SU-DHL-6 (cell line): ENCODE measurements around the gene TAS2R60.

ENCODE experiments used
- CTCF ChIP-seq: fragments of 200-600 bp; sonication (generic); IDR thresholded peaks from one replicate; pipeline ENCODE4 v1.5.1; 2017; ENCODE audit warnings: antibody characterized with exemption, mild to moderate bottlenecking, low read length, moderate library complexity; ENCODE audit not compliant: insufficient read depth, poor library complexity, severe bottlenecking
- EZH2phosphoT487 ChIP-seq: fragments of 200-600 bp; sonication (generic), shearing (Covaris generic); conservative IDR thresholded peaks from 2 replicates; pipeline ENCODE4 v1.6.1; 2018; ENCODE audit warnings: mild to moderate bottlenecking, antibody characterized with exemption, low read length, moderate library complexity, mixed read lengths

DNA sequence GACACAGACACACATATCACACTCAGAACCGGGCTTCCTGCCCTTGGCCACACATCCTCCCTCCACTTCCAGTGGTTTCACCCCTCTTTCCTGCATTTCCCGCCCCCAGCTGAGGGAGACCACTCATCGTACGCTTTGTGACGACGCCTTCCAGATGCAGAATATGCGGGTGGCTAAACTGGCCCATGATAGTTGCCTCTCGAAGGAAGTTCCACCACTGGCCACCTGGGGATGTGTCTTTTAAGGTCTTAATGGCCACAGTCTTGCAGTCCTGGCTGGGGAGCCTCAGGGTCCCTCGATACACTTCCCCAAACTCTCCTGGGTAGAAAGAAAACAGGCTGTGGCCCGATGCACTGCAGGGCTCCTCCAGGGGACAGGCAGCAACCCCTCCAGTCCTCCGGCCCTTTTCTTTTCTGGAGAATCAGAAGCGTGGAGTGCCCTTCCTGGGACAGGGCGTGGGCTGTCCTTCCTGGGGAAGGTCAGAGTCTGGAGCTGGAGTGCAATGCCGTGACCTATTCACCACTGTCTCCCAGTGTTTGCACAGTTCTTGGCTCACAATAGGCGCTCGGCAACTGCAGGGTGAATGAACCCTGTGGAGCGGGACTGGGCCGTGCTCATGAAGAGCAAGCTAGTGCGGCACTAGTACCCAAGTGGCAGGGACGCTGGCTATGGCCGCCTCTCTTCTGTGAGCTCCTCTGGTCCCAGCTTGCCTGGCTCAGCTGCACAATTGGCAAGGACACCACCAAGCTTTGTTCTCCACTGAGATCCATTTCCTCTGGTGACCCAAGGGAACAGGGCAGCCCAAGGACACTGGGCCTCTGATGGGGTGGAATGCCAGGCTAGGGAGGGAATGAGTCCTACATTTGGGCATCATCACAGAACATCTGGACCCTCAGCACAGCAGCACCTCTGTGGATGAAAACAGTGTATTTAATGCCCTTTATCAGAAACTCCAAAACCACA, 47.8 kb upstream of the TAS2R60 start:
- no peak for TF ChIP-seq CTCF
- TF ChIP-seq EZH2phosphoT487 = no peak
